GM21825 (cell line): Measurements from ENCODE around the gene KRAS.
"Not testable (repeated sequence)": the region's sequence is repeated elsewhere in the genome, so short reads cannot be mapped to it uniquely, and the experiment has no call there.

ENCODE experiments used
- ATAC-seq: cut with Tn5 transposase; IDR thresholded peaks from one replicate; pipeline ENCODE4 v1.9.1; 2021; ENCODE audit warnings: mild to moderate bottlenecking, moderate library complexity; ENCODE audit not compliant: unreplicated experiment

KRAS gene

DNA sequence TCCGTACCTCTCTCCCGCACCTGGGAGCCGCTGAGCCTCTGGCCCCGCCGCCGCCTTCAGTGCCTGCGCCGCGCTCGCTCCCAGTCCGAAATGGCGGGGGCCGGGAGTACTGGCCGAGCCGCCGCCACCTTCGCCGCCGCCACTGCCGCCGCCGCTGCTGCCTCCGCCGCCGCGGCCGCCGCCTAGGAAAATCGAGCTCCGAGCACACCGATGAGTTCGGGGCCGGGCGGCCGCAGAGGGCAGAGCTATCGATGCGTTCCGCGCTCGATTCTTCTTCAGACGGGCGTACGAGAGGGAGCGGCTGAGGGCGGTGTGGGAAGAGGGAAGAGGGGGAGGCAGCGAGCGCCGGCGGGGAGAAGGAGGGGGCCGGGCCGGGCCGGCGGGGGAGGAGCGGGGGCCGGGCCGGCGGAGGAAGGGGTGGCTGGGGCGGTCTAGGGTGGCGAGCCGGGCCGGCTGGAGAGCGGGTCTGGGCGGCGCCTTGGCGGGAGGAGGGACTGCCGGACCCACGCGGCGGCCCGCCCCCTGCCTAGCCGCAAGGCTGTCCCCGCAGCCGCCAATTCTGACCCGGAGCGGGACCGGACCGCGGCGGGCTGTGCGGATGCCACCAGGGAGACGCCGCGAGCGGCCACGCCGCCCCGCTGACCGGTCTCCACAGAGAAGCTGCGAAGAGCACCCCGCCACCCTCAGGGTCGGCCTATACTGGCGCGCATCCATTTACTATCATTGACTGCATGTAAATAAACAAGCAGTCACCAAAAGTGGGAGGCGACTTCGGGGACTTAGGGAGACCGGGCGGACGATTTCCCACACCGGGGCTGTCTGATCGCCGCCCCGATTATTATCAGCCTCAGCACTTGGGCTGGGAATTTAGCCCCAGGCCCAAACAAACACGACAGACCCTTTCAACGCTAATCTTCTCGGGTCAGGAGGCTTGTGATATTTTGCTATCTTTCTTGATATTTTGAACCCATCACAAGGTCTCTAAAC is at the start of gene KRAS:
Gene KRAS (minus strand): TSS at position 186 of the 987 bp plus-strand sequence.
- peak; percentile 78 for ATAC-seq

DNA sequence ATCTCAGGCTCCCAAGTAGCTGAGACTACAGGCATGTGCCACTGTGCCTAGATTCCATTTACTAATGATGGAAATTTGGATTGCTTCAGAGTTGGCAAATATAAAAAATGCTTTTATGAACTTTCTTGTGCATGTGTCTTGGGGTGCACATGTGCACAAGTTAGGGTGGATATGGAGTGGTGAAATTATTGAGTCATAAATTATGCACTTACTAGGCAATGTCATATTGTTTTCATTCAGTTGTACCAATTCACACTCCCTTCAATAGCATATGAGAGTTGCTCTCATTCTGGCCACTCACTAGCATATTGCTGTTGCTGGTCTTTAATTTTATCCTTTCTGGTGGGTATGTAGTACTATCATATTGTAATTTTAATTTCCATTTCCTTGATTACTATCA is 45.7 kb upstream of the KRAS start:
- no peak for ATAC-seq

DNA sequence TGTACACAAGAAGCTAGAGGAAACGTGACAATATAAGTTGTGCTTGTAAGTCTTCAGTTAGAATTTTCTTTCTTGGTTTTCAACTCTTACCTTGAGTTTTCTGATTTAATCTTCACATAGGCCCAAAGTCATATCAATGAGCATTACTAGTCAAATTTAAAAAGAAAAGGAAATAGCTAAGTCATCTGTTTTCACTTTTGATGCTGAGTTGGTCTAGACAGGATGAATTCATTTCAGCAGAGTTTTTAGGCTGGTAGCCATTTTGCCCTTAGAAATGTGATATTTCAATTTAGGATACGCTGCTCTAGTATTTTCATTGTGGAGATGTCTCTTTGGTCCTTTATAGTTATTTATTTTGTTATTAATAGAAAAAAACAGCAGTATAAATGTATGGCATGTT is 44.6 kb upstream of the KRAS start:
- ATAC-seq: no peak

DNA sequence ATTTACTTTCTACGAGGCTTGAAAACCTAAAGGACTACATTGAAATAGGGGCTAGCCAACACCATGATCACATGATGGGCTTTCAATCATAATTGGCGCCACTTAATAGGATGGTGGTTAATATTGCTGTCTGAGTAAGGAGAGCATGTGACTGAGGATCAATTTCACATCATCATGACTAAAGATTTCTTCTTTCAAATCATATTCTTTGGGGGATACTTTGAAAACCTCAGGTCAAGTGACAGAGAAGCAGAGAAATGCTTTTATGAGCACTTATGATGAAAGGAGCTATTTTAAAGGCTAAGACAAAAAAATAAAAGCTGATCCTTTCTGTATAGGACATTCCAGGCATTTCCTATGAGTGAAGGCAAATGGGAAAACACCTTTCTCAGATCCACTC is 42.9 kb upstream of the KRAS start:
- ATAC-seq: no peak

DNA sequence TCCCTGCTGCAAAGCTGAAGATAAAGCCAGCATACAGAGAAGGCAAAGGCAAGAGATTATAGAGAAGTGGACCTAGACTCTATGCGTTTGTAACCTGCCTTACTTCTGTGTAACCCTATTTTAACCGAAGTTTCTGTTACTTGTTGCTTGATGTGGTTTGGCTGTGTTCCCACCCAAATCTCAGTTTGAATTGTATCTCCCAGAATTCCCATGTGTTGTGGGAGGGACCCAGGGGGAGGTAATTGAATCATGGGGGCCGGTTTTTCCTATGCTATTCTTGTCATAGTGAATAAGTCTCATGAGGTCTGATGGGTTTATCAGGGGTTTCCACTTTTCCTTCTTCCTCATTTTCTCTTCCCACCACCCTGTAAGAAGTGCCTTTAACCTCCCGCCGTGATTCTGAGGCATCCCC is 42.1 kb upstream of the KRAS start:
- ATAC-seq: not testable (repeated sequence)

DNA sequence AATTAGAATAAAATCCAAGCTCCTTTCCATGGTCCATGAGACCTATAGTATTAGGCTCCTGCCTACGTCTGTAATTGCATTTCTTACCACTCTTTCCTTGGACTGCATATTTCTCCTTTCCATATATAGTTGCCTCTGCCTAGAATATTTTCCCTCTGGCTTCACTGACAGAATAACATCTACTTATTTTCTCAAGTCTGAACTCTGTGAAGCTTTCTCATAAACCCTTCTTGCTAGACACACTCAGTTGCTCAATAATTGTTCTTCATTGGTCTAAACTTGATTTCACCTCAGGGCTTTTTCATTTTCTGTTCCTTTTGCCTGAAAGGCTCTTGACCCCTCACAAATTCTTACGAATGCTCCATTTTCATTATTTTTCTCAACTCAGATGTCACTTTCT is 36.9 kb upstream of the KRAS start:
- no peak for ATAC-seq

GRCh38 chr12:25286837-25287236 is 36.1 kb upstream of the KRAS start:
- ATAC-seq: no peak

DNA sequence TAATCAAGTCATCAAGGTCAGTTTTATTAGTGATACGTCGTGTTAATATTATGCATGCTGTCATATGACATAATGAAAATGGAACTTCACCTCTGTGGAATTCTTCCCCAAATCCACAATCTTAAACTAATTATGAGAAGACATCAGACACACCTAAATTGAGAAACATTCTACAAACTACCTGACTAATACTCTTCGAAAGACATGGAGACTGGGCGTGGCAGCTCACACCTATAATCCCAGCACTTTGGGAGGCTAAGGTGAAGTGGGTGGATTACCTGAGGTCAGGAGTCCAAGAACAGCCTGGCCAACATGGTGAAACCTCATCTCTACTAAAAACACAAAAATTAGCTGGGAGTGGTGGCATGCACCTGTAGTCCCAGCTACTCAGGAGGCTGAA is 33.3 kb upstream of the KRAS start:
- ATAC-seq: no peak

- no peak for ATAC-seq
These were observed 32.3 kb upstream of the KRAS start for GRCh38 chr12:25283006-25283405.

- ATAC-seq: no peak
These were observed 29.4 kb upstream of the KRAS start for GRCh38 chr12:25280082-25280481.

DNA sequence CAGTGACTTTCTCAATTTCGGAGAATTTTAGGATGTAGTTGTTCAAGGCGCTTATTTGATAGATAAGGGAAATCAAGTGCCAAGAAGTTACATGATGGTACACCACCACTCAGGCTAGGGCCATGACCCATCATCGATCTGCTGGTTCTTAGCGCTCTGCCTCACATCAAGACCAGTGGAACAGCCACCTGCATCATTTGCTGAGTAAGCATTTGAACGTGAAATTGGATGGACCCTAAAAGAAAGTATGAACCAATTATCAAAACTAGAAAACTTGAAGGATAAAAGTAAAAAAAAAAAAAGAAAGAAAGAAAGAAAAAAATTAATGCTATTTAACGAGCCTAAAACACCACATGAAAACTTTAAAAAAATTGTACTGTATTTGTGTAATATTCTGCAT is 27.5 kb upstream of the KRAS start:
- ATAC-seq: no peak

- ATAC-seq: no peak
These were observed 25.6 kb upstream of the KRAS start for GRCh38 chr12:25276199-25276937.

- no peak for ATAC-seq
These were observed 20.9 kb upstream of the KRAS start for GRCh38 chr12:25271486-25272098.

DNA sequence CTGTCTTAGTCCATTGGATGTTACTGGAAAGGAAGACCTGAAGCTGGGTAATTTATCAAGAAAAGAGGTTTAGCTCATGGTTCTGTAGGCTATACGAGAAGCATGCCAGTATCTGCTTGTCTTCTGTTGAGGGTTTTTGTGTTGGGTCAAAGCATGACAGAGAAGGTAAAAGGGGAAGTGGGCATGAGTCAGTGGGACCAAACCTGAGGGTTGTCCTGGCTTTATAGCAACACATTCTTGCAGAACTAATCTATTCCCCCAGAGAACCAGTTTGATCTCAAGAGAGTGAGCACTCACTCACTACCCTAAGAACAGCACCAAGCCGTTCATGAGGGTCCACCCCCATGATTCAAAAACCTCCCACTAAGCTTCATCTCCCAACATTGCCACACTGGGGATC is 19.0 kb upstream of the KRAS start:
- ATAC-seq: peak; percentile 77

- ATAC-seq: no peak
These were observed 15.8 kb upstream of the KRAS start for GRCh38 chr12:25266497-25266896.

GRCh38 chr12:25264862-25265261 is 14.1 kb upstream of the KRAS start:
- no peak for ATAC-seq

- ATAC-seq: no peak
These were observed 13.4 kb upstream of the KRAS start for GRCh38 chr12:25264114-25264513.

- no peak for ATAC-seq
These were observed 12.9 kb upstream of the KRAS start for GRCh38 chr12:25263594-25263993.

GRCh38 chr12:25262389-25263074 is 11.8 kb upstream of the KRAS start:
- ATAC-seq: no peak

DNA sequence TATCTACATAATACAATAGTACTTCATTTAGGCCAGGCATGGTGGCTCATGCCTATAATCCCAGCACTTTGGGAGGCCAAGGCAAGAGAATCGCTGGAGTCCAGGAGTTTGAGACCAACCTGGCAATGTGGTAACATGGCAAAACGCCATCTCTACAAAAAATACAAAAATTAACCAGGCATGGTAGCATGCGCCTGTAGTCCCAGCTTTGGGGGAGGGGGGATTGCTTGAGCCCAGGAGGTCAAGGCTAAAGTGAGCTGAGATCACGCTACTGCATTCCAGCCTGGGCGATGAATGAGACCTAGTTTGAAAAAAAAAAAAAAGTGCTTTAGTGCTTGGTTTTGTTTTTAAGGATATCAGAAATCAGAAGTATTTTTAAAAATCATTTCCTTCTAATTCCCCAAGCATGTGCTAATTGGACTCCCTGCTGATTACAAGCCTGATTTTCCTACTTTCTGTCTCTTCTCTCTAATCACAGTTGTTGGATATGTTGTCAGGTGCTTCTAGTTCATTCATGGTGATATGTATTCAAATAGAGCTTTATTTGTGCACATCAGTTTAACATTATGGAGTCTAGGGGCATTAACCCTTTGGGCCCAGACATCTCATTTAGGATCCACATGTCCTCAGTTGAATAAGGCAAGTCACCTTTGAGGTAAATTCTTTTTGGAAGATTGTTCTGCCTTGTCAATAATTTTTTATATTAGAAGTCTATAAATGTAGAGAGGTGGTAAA is 7.0 kb upstream of the KRAS start:
- ATAC-seq: no peak
